Transverse colon (tissue), 4 donors: ENCODE measurements around the gene CABP7. TPM values are rescaled to one million over a fixed set of nuclear protein-coding genes. Genes with fewer than 3 reads are reported as not detected.

Source experiments
- DNase-seq: peaks from one replicate; pipeline ENCODE4 v3.0.0-alpha.2; 2019
- H3K27ac ChIP-seq, 4 donors: fragments of 200-600 bp; sonication (generic); 2 replicates each; pipeline ENCODE4 v1.5.1; 2016 to 2018; ENCODE audit warnings: inconsistent platforms in 4 of 4
- H3K27me3 ChIP-seq: fragments of 200-600 bp; sonication (generic); 2 replicates; pipeline ENCODE4 v1.5.1; 2017; ENCODE audit warnings: inconsistent platforms
- H3K36me3 ChIP-seq, 4 donors: fragments of 200-600 bp; sonication (generic); 2 replicates each; pipeline ENCODE4 v1.5.1; 2017 to 2019; ENCODE audit warnings: inconsistent platforms in 4 of 4
- H3K4me1 ChIP-seq, 4 donors: fragments of 200-600 bp; sonication (generic); 2 replicates each; pipeline ENCODE4 v1.5.1; 2017 to 2020; ENCODE audit warnings: inconsistent platforms in 4 of 4
- H3K4me3 ChIP-seq, 4 donors: fragments of 200-600 bp; sonication (generic); 1 replicate in 1 of 4; 2 replicates in 3 of 4; pipeline versions ENCODE4 v1.5.1 to v1.6.1; 2017 to 2019; ENCODE audit warnings: inconsistent platforms in 4 of 4
- H3K9me3 ChIP-seq, 2 donors: fragments of 200-600 bp; sonication (generic); 2 replicates each; pipeline ENCODE4 v1.5.1; 2017 to 2019; ENCODE audit warnings: inconsistent platforms in 2 of 2
- EP300 ChIP-seq: sonication (generic); formaldehyde crosslinking; IDR thresholded peaks from one replicate; pipeline ENCODE4 v1.6.1; 2017; ENCODE audit warnings: antibody characterized with exemption, low read depth
- POLR2A ChIP-seq: fragments of 450-650 bp; IDR thresholded peaks from one replicate; pipeline ENCODE4 v1.6.1; 2016; ENCODE audit warnings: antibody characterized with exemption, mild to moderate bottlenecking, moderate library complexity
- POLR2AphosphoS5 ChIP-seq, 3 donors: sonication (generic); formaldehyde crosslinking; IDR thresholded peaks; one replicate each; pipeline ENCODE4 v1.6.1; 2016; ENCODE audit warnings: antibody characterized with exemption in 3 of 3
- WGBS, 2 donors: methylation state at CpG; one replicate each; pipeline ENCODE4 v1.1.5; 2018; ENCODE audit warnings: low coverage in 1 of 2; 5-methylcytosine and 5-hydroxymethylcytosine counted together
- in situ Hi-C, 4 donors: fragments of 200-750 bp; cut with MboI; loops; one replicate each; pipeline versions ENCODE4 v1.15.0 to v1.15.1; 2017; ENCODE audit warnings: low sequenced_read_pairs in 3 of 4, low pct_ligation_motif_present in 1 of 4, low pct_unique_long_range_greater_than_20kb in 1 of 4
- intact Hi-C: fragments of 100-400 bp; cut with DNase I; formaldehyde crosslinking; loops from one replicate; pipeline ENCODE4 v1.15.1; 2023; ENCODE audit warnings: low total_unique reads
- total RNA-seq, 4 donors: library from RNA; depleted of rRNA; stranded (reverse); fragments of >200 nt; gene quantifications; one replicate each; pipeline ENCODE4 v1.1.0, GENCODE V29; 2016
- TF ChIP-seq, protein P1 (sequence below), 5 experiments: fragments of 200-600 bp in 3 of 5; fragments of 450-650 bp in 2 of 5; sonication (generic) in 3 of 5; IDR thresholded peaks; 1 replicate in 2 of 5; 2 replicates in 3 of 5; pipeline ENCODE4 v1.5.1; 2016 to 2017; ENCODE audit warnings: antibody characterized with exemption in 5 of 5, inconsistent platforms in 3 of 5, mild to moderate bottlenecking in 2 of 5, moderate library complexity in 1 of 5

CABP7 gene
- total RNA-seq, 4 donors from 2014 or later = not detected

GRCh38 chr22:29726512-29727130 lies 6.8 kb downstream of the CABP7 start:
- TF ChIP-seq, protein P1, sequence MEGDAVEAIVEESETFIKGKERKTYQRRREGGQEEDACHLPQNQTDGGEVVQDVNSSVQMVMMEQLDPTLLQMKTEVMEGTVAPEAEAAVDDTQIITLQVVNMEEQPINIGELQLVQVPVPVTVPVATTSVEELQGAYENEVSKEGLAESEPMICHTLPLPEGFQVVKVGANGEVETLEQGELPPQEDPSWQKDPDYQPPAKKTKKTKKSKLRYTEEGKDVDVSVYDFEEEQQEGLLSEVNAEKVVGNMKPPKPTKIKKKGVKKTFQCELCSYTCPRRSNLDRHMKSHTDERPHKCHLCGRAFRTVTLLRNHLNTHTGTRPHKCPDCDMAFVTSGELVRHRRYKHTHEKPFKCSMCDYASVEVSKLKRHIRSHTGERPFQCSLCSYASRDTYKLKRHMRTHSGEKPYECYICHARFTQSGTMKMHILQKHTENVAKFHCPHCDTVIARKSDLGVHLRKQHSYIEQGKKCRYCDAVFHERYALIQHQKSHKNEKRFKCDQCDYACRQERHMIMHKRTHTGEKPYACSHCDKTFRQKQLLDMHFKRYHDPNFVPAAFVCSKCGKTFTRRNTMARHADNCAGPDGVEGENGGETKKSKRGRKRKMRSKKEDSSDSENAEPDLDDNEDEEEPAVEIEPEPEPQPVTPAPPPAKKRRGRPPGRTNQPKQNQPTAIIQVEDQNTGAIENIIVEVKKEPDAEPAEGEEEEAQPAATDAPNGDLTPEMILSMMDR (IDR thresholded peaks at IDR 0.05) = no peak
- no peak for TF ChIP-seq POLR2AphosphoS5 (IDR thresholded peaks at IDR 0.05)
- Histone ChIP-seq H3K27ac (no peak overlapping the region), H3K4me1 (no peaks in the 10 kb centered on the region), H3K9me3 (no peaks in the 10 kb centered on the region), H3K27me3 (peaks cover 12% of the 10 kb centered on the region), H3K4me3 (no peak overlapping the region), H3K36me3 (no peaks in the 10 kb centered on the region)
- in situ Hi-C loops = no loop called here
- DNase-seq = no peak
- 0 to 53% methylated on average over 1 to 15 of the region's 15 CpGs for WGBS, 2 donors
- intact Hi-C loops = no loop called here

- DNase-seq = peak; percentile 21
- H3K27me3 ChIP-seq = peaks cover 7% of the 10 kb centered on the region
- intact Hi-C loops (no loop called here), in situ Hi-C loops (no loop called here)
- H3K36me3 ChIP-seq = no peaks in the 10 kb centered on the region
- no peak overlapping the region for H3K27ac ChIP-seq
- no peaks in the 10 kb centered on the region for H3K4me1 ChIP-seq
- no peak for TF ChIP-seq EP300
- TF ChIP-seq, protein P1 (IDR thresholded peaks at IDR 0.05) = peak in 3 of 5 experiments; percentile 15 to 22 (median 22)
- no peak overlapping the region for H3K4me3 ChIP-seq
- no peaks in the 10 kb centered on the region for H3K9me3 ChIP-seq
- WGBS, 2 donors = 12 to 40% methylated on average over 1 to 7 of the region's 17 CpGs
These were observed 7.3 kb downstream of the CABP7 start for GRCh38 chr22:29727131-29727523.

- H3K9me3 ChIP-seq = no peaks in the 10 kb centered on the region
- H3K36me3 ChIP-seq = no peaks in the 10 kb centered on the region
- in situ Hi-C loops (no loop called here), intact Hi-C loops (no loop called here)
- H3K27me3 ChIP-seq = no peaks in the 10 kb centered on the region
- H3K4me1 ChIP-seq = peaks cover 0 to 12% (median 4%) of the 10 kb centered on the region in 4 donors
- no peak overlapping the region for H3K27ac ChIP-seq
- no peak for TF ChIP-seq EP300
- TF ChIP-seq, protein P1 (IDR thresholded peaks at IDR 0.05) = no peak
- no peak for TF ChIP-seq POLR2A
- H3K4me3 ChIP-seq = no peak overlapping the region
- 95% methylated on average over 20 of the region's 20 CpGs; no CpG with 5 or more reads in 1 of the 2 donors for WGBS, 2 donors
- no peak for DNase-seq
These were observed 9.4 kb downstream of the CABP7 start for GRCh38 chr22:29729161-29729560.

- in situ Hi-C loops = no loop called here
- H3K27me3 ChIP-seq = no peaks in the 10 kb centered on the region
- H3K4me3 ChIP-seq = no peak overlapping the region
- peaks cover 0 to 12% (median 4%) of the 10 kb centered on the region in 4 donors for H3K4me1 ChIP-seq
- TF ChIP-seq POLR2AphosphoS5 (IDR thresholded peaks at IDR 0.05) (no peak), EP300 (no peak), POLR2A (no peak)
- TF ChIP-seq, protein P1 (IDR thresholded peaks at IDR 0.05) = no peak
- H3K9me3 ChIP-seq = no peaks in the 10 kb centered on the region
- H3K27ac ChIP-seq = no peak overlapping the region
- intact Hi-C loops = no loop called here
- DNase-seq = no peak
- H3K36me3 ChIP-seq = no peaks in the 10 kb centered on the region
- 79 to 88% methylated on average over 10 to 18 of the region's 18 CpGs for WGBS, 2 donors
These were observed 11.5 kb downstream of the CABP7 start for GRCh38 chr22:29731058-29731850.
